ENCODE data around the gene DEFB119. TPM values are rescaled to one million over a fixed set of nuclear protein-coding genes. Genes with fewer than 3 reads are reported as not detected.

The DEFB119 gene
- total and polyA plus RNA-seq, 2 experiments from 2014 or later = not detected

DNA sequence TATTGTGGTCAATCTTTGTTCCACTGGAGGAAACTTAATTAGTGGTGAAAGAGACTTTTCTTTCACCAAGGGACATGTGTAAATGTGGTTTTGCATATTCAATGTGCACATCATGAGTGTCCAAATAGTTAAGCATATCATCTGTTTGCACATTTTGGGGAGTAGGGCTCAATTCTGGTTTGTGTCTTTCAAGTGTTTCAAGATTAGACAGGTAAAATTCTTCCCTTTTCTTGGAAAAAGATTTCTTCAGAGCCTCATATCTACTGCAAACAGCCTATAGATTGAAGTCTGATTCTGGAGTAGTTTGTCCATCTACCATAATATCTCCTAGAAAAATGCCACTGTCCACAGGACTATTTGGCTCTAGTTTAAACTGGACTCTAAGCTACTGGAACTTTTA, 48.9 kb downstream of the DEFB119 start (continued):
- TF ChIP-seq EZH2 (IDR thresholded peaks at IDR 0.05; ENCODE audit: low read depth, unreplicated experiment) (no peak), STAT1 (IDR thresholded peaks at IDR 0.05; ENCODE audit: unreplicated experiment) (no peak), CREB1 (CRISPR knock-in tag; IDR thresholded peaks at IDR 0.05; ENCODE audit: low read depth) (no peak), EZH2phosphoT487 (IDR thresholded peaks at IDR 0.05; ENCODE audit: unreplicated experiment) (no peak), ZNF114 (CRISPR knock-in tag; IDR thresholded peaks at IDR 0.05) (no peak), ZNF331 (CRISPR knock-in tag; IDR thresholded peaks at IDR 0.05; ENCODE audit: low read depth) (no peak), POLR2AphosphoS5 (IDR thresholded peaks at IDR 0.05; ENCODE audit: low read depth) (no peak), NANOG (IDR thresholded peaks at IDR 0.05; ENCODE audit: borderline replicate concordance) (no peak)
- TF ChIP-seq, protein P1, sequence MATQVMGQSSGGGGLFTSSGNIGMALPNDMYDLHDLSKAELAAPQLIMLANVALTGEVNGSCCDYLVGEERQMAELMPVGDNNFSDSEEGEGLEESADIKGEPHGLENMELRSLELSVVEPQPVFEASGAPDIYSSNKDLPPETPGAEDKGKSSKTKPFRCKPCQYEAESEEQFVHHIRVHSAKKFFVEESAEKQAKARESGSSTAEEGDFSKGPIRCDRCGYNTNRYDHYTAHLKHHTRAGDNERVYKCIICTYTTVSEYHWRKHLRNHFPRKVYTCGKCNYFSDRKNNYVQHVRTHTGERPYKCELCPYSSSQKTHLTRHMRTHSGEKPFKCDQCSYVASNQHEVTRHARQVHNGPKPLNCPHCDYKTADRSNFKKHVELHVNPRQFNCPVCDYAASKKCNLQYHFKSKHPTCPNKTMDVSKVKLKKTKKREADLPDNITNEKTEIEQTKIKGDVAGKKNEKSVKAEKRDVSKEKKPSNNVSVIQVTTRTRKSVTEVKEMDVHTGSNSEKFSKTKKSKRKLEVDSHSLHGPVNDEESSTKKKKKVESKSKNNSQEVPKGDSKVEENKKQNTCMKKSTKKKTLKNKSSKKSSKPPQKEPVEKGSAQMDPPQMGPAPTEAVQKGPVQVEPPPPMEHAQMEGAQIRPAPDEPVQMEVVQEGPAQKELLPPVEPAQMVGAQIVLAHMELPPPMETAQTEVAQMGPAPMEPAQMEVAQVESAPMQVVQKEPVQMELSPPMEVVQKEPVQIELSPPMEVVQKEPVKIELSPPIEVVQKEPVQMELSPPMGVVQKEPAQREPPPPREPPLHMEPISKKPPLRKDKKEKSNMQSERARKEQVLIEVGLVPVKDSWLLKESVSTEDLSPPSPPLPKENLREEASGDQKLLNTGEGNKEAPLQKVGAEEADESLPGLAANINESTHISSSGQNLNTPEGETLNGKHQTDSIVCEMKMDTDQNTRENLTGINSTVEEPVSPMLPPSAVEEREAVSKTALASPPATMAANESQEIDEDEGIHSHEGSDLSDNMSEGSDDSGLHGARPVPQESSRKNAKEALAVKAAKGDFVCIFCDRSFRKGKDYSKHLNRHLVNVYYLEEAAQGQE (IDR thresholded peaks at IDR 0.05; ENCODE audit: unreplicated experiment) = no peak

DNA sequence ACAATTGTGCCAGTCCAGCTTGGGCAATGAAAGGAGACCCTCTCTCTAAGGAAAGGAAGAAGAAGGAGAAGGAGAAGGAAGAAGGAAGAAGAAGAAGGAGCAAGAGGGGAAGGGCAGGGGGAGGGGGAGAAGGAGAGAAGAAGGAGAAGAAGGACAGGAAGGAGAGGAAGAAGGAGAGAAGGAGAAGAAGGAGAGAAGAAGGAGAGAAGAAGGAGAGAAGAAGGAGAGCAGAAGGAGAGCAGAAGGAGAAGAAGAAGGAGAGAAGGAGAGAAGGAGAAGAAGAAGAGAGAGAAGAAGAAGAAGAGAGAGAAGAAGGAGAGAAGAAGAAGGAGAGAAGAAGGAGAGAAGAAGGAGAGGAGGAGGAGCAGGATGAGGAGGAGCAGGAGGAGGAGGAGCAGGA, 59.5 kb downstream of the DEFB119 start:
- no peak overlapping the region for H3K4me3 Mint-ChIP-seq
- Histone ChIP-seq H4K20me1 (replicated peaks; ENCODE audit: insufficient read depth) (no peaks in the 10 kb centered on the region), H3K4me2 (no peak overlapping the region), H3K27me3 (ENCODE audit: insufficient read depth) (no peaks in the 10 kb centered on the region), H3K4me3 (no peak overlapping the region), H3K36me3 (ENCODE audit: insufficient read depth) (peaks cover 6% of the 10 kb centered on the region), H3K4me1 (ENCODE audit: insufficient read depth) (no peaks in the 10 kb centered on the region), H3K79me2 (replicated peaks; ENCODE audit: insufficient read depth) (no peaks in the 10 kb centered on the region), H3F3A (replicated peaks; ENCODE audit: low read depth) (no peaks in the 10 kb centered on the region), H3K27ac (ENCODE audit: low read depth) (no peak overlapping the region), H2AFZ (no peak overlapping the region), H3K9me2 (ENCODE audit: insufficient read depth) (0 out of 2 replicates have a peak, but pooled peaks cover 5% of the 10 kb centered on the region)
- ATAC-seq (no peak), DNase-seq (ENCODE audit: low spot score) (no peak)
- H3K27me3 Mint-ChIP-seq (ENCODE audit: insufficient read depth, low read depth, poor library complexity) = peaks cover 3% of the 10 kb centered on the region
- no peak for TF ChIP-seq POLR2AphosphoS5 (IDR thresholded peaks at IDR 0.05; ENCODE audit: low read depth)
- no peak for TF ChIP-seq ZNF114 (CRISPR knock-in tag; IDR thresholded peaks at IDR 0.05)
- H3K36me3 Mint-ChIP-seq (ENCODE audit: low read depth) = peaks cover 25% of the 10 kb centered on the region
- H3K27ac Mint-ChIP-seq = no peak overlapping the region
- no peaks in the 10 kb centered on the region for H3K4me1 Mint-ChIP-seq
- H3K9me3 Mint-ChIP-seq = peaks cover 30% of the 10 kb centered on the region

Small RNAs within 50 kb of the gene (small RNA-seq; reads per million reads assigned to genes)
- gene DEFB117 (ENCODE audit: low replicate concordance) (not detected), gene RF00561 (ENCODE audit: low replicate concordance) (not detected), gene RNA5SP480 (ENCODE audit: low replicate concordance) (not detected)

Other genes with a start within 250 kb of the DEFB119 start
- gene DEFB115, start 132.9 kb downstream of the DEFB119 start, total RNA-seq (2014; rRNA removed; shearing (Covaris generic)) = not detected in 2 replicates
- gene DEFB115, start 132.9 kb downstream of the DEFB119 start, polyA plus RNA-seq (2016; fragmentation: Nextera tagmentation; extraction: Ambion mirVana) = 1.1 and 1.6 TPM in 2 replicates
- not detected in 2 replicates for gene DEFB116, start 82.0 kb downstream of the DEFB119 start, total RNA-seq (2014; rRNA removed; shearing (Covaris generic))
- not detected in 2 replicates for gene DEFB116, start 82.0 kb downstream of the DEFB119 start, polyA plus RNA-seq (2016; fragmentation: Nextera tagmentation; extraction: Ambion mirVana)
- gene DEFB118, start 22.0 kb downstream of the DEFB119 start, total RNA-seq (2014; rRNA removed; shearing (Covaris generic)) = not detected in 2 replicates
- gene DEFB118, start 22.0 kb downstream of the DEFB119 start, polyA plus RNA-seq (2016; fragmentation: Nextera tagmentation; extraction: Ambion mirVana) = not detected in 2 replicates
- not detected in 2 replicates for gene DEFB121, start 15.6 kb upstream of the DEFB119 start, total RNA-seq (2014; rRNA removed; shearing (Covaris generic))
- not detected in 2 replicates for gene DEFB121, start 15.6 kb upstream of the DEFB119 start, polyA plus RNA-seq (2016; fragmentation: Nextera tagmentation; extraction: Ambion mirVana)
- not detected in 2 replicates for gene DEFB123, start 50.0 kb upstream of the DEFB119 start, total RNA-seq (2014; rRNA removed; shearing (Covaris generic))
- not detected in 2 replicates for gene DEFB123, start 50.0 kb upstream of the DEFB119 start, polyA plus RNA-seq (2016; fragmentation: Nextera tagmentation; extraction: Ambion mirVana)
- gene DEFB124, start 84.5 kb upstream of the DEFB119 start, total RNA-seq (2014; rRNA removed; shearing (Covaris generic)) = 0.52 TPM in 1 of 2 replicates, not detected in the other
- not detected in 2 replicates for gene DEFB124, start 84.5 kb upstream of the DEFB119 start, polyA plus RNA-seq (2016; fragmentation: Nextera tagmentation; extraction: Ambion mirVana)
- gene REM1, start 84.7 kb upstream of the DEFB119 start, total RNA-seq (2014; rRNA removed; shearing (Covaris generic)) = 0.28 TPM in 1 of 2 replicates, not detected in the other
- not detected in 2 replicates for gene REM1, start 84.7 kb upstream of the DEFB119 start, polyA plus RNA-seq (2016; fragmentation: Nextera tagmentation; extraction: Ambion mirVana)
- 103 and 126 TPM in 2 replicates for gene HM13, start 123.9 kb upstream of the DEFB119 start, total RNA-seq (2014; rRNA removed; shearing (Covaris generic))
- gene HM13, start 123.9 kb upstream of the DEFB119 start, polyA plus RNA-seq (2016; fragmentation: Nextera tagmentation; extraction: Ambion mirVana) = 147 and 150 TPM in 2 replicates
- gene ID1, start 214.7 kb upstream of the DEFB119 start, total RNA-seq (2014; rRNA removed; shearing (Covaris generic)) = 452 and 479 TPM in 2 replicates
- 221 and 224 TPM in 2 replicates for gene ID1, start 214.7 kb upstream of the DEFB119 start, polyA plus RNA-seq (2016; fragmentation: Nextera tagmentation; extraction: Ambion mirVana)
- gene COX4I2, start 247.3 kb upstream of the DEFB119 start, total RNA-seq (2014; rRNA removed; shearing (Covaris generic)) = not detected in 2 replicates
- gene COX4I2, start 247.3 kb upstream of the DEFB119 start, polyA plus RNA-seq (2016; fragmentation: Nextera tagmentation; extraction: Ambion mirVana) = 0.63 and 1.1 TPM in 2 replicates

Data from GM23338 (cell line).